ENCODE measurements around the gene POLD4. TPM values are rescaled to one million over a fixed set of nuclear protein-coding genes. Genes with fewer than 3 reads are reported as not detected.

The POLD4 gene
- total RNA-seq, 1 donor = 59.4 TPM

- Histone ChIP-seq H4K20me1 (ENCODE audit: insufficient read depth, low read length) (peaks cover 19% of the 10 kb centered on the region), H3K79me2 (ENCODE audit: insufficient read depth, low read length) (peaks cover 19% of the 10 kb centered on the region), H3K27me3 (ENCODE audit: insufficient read depth, low read length) (no peaks in the 10 kb centered on the region), H3K4me2 (ENCODE audit: insufficient read depth, low read length) (no peak overlapping the region), H3K27ac (ENCODE audit: low read depth, low read length) (no peak overlapping the region), H3K4me3 (ENCODE audit: insufficient read depth, low read length) (no peak overlapping the region), H3K9me3 (ENCODE audit: low read depth, low read length) (no peaks in the 10 kb centered on the region), H2AFZ (ENCODE audit: low read length) (no peak overlapping the region), H3K36me3 (ENCODE audit: insufficient read depth, low read length) (peaks cover 41% of the 10 kb centered on the region), H3K4me1 (ENCODE audit: insufficient read depth, low read length) (peaks cover 16% of the 10 kb centered on the region)
- no peak for TF ChIP-seq CTCF (IDR thresholded peaks at IDR 0.05; ENCODE audit: extremely low read depth, low read depth, low read length)
- peak; percentile 46 for DNase-seq (ENCODE audit: insufficient read length, low spot score, missing footprints)
Measured at GRCh38 chr11:67301313-67301921, 51.9 kb downstream of the POLD4 start.

Small RNA genes within 50 kb of the gene (small RNA-seq; reads per million reads assigned to genes)
- gene RN7SKP239 = not detected
- gene RNU6-1238P = not detected

Other genes starting within 250 kb of the POLD4 start
- gene KDM2A, start 234.3 kb downstream of the POLD4 start, total RNA-seq = 62.5 and 65.9 TPM in 2 replicates
- gene GRK2, start 87.1 kb downstream of the POLD4 start, total RNA-seq = 21.4 and 23.6 TPM in 2 replicates
- gene ANKRD13D, start 64.2 kb downstream of the POLD4 start, total RNA-seq = 33.0 and 34.4 TPM in 2 replicates
- gene SSH3, start 50.0 kb downstream of the POLD4 start, total RNA-seq = 13.3 and 25.0 TPM in 2 replicates
- gene CLCF1, start 20.1 kb upstream of the POLD4 start, total RNA-seq = 6.2 and 6.9 TPM in 2 replicates
- 7.6 and 10.3 TPM in 2 replicates for gene RAD9A, start 38.4 kb upstream of the POLD4 start, total RNA-seq
- 161 and 169 TPM in 2 replicates for gene PPP1CA, start 48.3 kb upstream of the POLD4 start, total RNA-seq
- gene TBC1D10C, start 50.5 kb upstream of the POLD4 start, total RNA-seq = not detected in 2 replicates
- gene CARNS1, start 62.1 kb upstream of the POLD4 start, total RNA-seq = under 0.01 TPM in 2 replicates
- gene RPS6KB2, start 74.9 kb upstream of the POLD4 start, total RNA-seq = 33.9 and 36.9 TPM in 2 replicates
- under 0.01 and 0.36 TPM in 2 replicates for gene PTPRCAP, start 84.1 kb upstream of the POLD4 start, total RNA-seq
- 137 and 140 TPM in 2 replicates for gene CORO1B, start 89.9 kb upstream of the POLD4 start, total RNA-seq
- not detected in 2 replicates for gene GPR152, start 99.2 kb upstream of the POLD4 start, total RNA-seq
- not detected in 2 replicates for gene CABP4, start 101.8 kb upstream of the POLD4 start, total RNA-seq
- 15.6 and 29.3 TPM in 2 replicates for gene TMEM134, start 115.7 kb upstream of the POLD4 start, total RNA-seq
- gene AIP, start 129.5 kb upstream of the POLD4 start, total RNA-seq = 64.2 and 71.3 TPM in 2 replicates
- gene PITPNM1, start 151.8 kb upstream of the POLD4 start, total RNA-seq = 13.3 and 14.1 TPM in 2 replicates
- 6.2 and 10.3 TPM in 2 replicates for gene CDK2AP2, start 154.6 kb upstream of the POLD4 start, total RNA-seq
- not detected in 2 replicates for gene CABP2, start 169.9 kb upstream of the POLD4 start, total RNA-seq
- gene GSTP1, start 230.3 kb upstream of the POLD4 start, total RNA-seq = 361 and 465 TPM in 2 replicates